GM12891 (cell line): ENCODE measurements around the gene EVPL.

Experiments
- PAX5 ChIP-seq: IDR thresholded peaks from 2 replicates; pipeline ENCODE4 v1.6.1; 2011; ENCODE audit warnings: low read length, moderate library complexity, mild to moderate bottlenecking; ENCODE audit not compliant: insufficient read depth, severe bottlenecking
- POLR2A ChIP-seq: IDR thresholded peaks from 2 replicates; pipeline ENCODE4 v1.6.1; 2011; ENCODE audit warnings: low read depth, low read length, control low read depth
- POLR2AphosphoS5 ChIP-seq: IDR thresholded peaks from 2 replicates; pipeline ENCODE4 v1.6.1; 2011; ENCODE audit warnings: low read depth, low read length, control low read depth
- TAF1 ChIP-seq: IDR thresholded peaks from 2 replicates; pipeline ENCODE4 v1.6.1; 2011; ENCODE audit warnings: low read depth, low read length, control low read depth

GRCh38 chr17:76000016-76000754 is 26.9 kb downstream of the EVPL start:
- TF ChIP-seq POLR2A: no peak
- no peak for TF ChIP-seq TAF1
- no peak for TF ChIP-seq PAX5
- TF ChIP-seq POLR2AphosphoS5: no peak
